Activated naive CD4-positive, alpha-beta T cell treated with anti-CD3 and anti-CD28 coated beads, Interleukin-2, amount 50 U/mL, for 16 hours (primary cell): Measurements from ENCODE around the gene GFY.
"Not testable (repeated sequence)": the region's sequence is repeated elsewhere in the genome, so short reads cannot be mapped to it uniquely, and the experiment has no call there.

Source experiments
- DNase-seq: peaks from one replicate; pipeline ENCODE4 v3.0.0-alpha.2; 2020

The GFY gene

DNA sequence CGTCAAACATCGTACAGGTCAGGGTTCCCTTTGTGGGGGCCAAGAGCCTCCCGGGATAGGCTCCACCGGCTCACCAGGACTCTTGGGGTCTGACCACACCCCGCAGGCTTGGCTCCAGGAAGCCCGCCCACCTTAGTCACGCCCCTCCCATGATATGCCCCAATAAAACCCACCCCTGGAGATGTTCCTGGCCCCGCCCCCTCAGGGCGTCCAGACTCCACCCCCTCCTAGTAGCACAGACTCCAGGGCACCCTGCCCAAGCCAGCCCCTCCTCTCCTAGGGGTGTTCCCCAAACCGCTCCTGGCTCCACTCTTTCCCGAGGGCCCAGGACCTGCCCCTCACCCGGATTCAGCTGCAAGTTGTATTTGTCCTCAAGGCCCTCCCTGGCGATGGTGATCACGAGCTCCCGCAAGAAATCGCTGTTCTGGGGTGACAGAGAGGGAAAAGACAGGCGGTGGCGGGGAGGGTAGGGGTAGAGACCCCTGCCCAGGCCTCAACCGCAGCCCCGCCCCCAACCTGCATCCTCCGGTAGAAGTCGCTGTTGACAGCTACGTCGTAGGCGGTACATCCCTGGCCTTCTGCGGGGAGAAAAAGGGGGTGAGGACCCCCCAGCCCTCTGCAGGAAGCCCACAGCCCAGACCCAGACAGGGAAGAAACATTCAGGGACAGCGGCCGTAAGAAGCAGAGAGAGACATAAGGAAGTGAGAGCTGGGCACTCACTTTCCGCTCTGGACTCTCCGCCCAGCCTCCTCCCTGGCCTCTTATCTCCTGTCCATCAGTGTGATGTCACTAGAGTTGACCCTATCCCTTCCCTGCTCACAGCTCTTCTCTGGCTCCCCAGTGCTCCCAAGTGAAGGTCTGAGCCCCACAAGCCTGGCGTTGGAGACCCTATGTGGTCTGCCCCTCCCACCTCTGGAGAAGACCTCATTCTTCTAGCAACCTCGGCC is 22.6 kb downstream of the GFY start:
- no peak for DNase-seq

GRCh38 chr19:49448432-49448786 is 23.2 kb downstream of the GFY start:
- DNase-seq = no peak

DNA sequence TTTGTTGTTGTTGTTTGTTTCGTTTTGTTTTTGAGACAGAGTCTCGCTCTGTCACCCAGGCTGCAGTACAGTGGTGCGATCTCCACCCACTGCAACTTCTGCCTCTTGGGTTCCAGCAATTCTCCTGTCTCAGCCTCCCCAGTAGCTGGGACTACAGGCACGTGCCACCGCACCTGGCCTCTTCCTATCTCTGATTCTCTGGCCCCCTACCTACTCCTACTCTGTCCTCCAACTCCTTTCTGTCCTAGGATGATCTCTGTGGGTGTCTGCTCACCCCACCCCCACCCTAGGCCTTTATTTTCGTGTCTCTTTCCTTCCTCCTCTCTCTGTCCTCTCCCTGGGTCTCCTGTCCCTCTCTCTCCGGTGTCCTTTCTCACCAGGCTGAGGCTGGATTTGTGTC is 25.2 kb downstream of the GFY start:
- DNase-seq = no peak

DNA sequence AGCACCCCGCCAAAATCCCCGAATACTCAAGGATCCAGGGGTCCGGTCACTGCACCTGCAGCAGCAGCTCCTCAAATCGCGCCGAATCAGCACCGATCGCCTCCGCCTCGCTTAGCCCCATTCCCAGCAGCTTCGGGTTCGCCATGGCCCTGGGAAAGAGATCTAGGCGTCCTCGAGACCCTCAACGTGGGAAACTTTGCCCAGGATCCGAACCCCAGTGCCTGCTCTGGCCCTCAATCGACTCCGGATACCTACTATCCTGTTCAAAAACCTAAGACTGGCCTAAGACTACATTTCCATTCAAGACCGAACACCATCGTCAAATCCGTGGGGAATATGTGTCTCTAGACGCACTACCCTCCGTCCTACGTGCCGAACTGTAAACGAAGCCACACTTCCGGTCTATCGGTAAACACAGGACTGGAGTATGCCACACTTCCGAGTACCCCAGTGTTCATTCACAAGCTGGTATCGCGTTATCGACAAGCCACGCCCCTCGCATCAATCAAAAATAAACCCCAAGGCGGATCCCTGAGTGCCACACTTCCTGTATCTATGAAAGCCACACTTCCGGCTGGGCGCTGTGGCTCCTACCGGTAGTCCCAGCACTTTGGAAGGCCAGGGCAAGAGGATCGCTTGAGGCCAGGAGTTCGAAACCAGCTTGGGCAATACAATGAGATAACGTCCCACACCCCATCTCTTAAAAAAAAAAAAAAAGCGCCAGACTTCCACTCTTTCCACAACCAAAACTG is 26.4 kb downstream of the GFY start, which contains the start of gene PIH1D1:
Gene PIH1D1, minus strand, starts transcription at position 385 of the 752 bp plus-strand sequence. Its CDS starts 240 bp downstream, at position 145.
- peak; percentile 93 for DNase-seq

DNA sequence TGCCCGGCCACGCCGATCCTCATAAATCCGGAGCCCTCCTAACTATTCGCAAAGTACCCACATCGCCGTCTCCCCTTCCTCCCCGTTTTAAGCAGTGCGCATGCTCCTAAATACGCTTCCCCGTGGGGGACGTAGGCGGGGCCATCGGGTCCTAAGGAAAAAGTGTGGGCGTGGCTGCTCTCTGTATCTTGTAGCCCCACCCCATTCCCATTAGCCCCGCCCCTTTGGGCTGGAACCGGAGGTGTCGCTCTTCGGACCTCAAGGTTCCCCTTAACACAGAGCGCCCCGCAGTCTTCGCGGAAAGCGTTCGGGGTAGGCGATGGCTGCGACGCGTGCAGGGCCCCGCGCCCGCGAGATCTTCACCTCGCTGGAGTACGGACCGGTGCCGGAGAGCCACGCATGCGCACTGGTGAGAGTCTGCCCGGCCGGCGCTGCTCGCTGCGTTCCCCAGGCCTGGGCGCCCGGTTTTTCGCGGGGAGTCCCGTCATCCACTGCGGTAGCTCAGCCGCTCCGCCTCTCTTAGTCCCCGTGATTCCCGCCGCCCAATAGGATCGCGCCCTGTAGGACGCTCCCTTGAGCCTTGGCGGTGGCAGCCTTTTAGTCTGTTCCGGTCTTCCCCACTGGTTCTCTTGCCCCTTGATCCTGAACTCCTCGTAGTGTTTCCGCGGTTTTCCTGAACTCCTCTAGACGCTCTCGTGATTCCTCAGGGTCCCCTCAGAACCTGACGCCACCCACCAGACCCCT is 28.0 kb downstream of the GFY start, which contains the start of gene ALDH16A1:
Gene ALDH16A1, plus strand, starts transcription at position 213 of the 744 bp plus-strand sequence. Its CDS starts 107 bp downstream, at position 320.
- peak; percentile 97 for DNase-seq

GRCh38 chr19:49453757-49454240 is 28.6 kb downstream of the GFY start:
- no peak for DNase-seq

- DNase-seq = no peak
Observed at GRCh38 chr19:49455773-49456172, 30.6 kb downstream of the GFY start.

- no peak for DNase-seq
Observed at GRCh38 chr19:49456326-49456725, 31.1 kb downstream of the GFY start.

DNA sequence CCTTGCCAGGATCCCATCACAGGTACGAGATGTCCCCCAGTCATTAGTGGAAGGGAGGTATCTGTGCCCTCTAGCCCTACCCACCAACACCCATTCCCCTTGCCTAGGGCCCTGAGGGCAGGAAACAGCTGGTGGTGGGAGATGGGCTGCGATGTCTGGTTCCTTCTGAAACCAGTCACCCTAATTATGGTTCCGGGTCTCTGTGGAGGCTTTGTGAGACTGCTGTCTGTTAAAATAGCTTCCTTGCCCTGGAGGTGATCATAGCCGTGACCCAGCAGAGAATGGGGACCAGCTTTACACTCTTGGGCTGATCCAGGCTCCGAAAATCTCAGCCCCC is 33.3 kb downstream of the GFY start:
- DNase-seq = no peak

DNA sequence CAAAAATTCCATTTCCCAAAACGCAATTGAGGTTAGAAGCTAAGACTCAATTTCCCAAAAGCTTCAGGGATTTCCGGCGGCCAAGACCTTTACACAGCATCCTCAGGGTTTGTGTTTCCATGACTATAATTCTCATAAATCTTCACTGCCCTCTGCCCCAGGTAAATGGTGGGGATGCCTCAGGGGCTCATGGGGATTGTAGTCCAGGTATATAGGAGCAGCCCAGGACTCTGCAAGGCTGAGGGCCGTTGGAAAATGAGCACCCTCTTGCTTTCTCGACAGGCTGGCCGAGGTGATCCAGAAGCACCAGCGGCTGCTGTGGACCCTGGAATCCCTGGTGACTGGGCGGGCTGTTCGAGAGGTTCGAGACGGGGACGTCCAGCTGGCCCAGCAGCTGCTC is 34.2 kb downstream of the GFY start:
- DNase-seq = no peak

GRCh38 chr19:49461130-49461529 is 35.9 kb downstream of the GFY start:
- not testable (repeated sequence) for DNase-seq

DNA sequence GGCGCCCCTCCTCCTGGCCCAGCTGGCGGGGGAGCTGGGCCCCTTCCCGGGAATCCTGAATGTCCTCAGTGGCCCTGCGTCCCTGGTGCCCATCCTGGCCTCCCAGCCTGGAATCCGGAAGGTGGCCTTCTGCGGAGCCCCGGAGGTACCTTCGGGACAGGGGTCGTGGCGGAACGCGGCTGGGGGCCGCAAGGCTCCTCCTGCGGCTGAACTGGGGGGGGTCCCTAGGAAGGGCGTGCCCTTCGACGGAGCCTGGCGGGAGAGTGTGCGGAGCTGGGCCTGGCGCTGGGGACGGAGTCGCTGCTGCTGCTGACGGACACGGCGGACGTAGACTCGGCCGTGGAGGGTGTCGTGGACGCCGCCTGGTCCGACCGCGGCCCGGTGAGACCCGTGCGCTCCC is 36.5 kb downstream of the GFY start:
- DNase-seq = no peak

- no peak for DNase-seq
Observed at GRCh38 chr19:49462492-49462891, 37.3 kb downstream of the GFY start.

GRCh38 chr19:49463960-49464740 is 39.0 kb downstream of the GFY start:
- DNase-seq = no peak

DNA sequence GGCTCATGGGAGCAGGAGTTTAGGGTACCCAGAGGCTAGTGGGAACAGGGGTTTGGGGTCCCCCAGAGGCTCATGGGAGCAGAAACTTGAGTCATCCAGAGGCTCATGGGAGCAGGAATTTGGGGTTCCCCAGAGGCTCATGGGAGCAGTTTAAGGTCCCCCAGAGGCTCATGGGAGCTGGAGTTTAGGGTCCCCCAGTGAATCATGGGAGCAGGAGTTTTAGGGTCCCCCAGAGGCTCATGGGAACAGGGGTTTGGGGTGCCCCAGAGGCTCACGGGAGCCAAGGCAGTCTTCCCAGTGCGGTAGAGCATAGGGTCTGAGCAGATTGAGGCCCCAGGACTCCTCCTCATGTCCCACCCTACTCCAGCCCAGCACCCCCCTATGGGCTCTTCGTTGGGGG is 40.2 kb downstream of the GFY start:
- no peak for DNase-seq

DNA sequence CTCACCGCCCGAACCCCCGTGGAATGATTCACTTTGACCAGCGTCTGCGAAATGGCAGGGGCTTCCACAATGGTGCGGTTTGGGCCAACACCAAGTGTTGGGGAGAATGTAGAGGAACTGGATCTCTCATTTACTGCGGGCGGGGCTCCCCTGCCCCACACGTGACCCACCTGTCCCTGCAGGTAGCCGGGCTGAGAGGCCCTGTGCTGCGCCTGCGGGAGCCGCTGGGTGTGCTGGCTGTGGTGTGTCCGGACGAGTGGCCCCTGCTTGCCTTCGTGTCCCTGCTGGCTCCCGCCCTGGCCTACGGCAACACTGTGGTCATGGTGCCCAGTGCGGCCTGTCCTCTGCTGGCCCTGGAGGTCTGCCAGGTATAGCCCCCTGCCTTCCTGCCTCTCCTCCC is 43.0 kb downstream of the GFY start:
- no peak for DNase-seq

DNA sequence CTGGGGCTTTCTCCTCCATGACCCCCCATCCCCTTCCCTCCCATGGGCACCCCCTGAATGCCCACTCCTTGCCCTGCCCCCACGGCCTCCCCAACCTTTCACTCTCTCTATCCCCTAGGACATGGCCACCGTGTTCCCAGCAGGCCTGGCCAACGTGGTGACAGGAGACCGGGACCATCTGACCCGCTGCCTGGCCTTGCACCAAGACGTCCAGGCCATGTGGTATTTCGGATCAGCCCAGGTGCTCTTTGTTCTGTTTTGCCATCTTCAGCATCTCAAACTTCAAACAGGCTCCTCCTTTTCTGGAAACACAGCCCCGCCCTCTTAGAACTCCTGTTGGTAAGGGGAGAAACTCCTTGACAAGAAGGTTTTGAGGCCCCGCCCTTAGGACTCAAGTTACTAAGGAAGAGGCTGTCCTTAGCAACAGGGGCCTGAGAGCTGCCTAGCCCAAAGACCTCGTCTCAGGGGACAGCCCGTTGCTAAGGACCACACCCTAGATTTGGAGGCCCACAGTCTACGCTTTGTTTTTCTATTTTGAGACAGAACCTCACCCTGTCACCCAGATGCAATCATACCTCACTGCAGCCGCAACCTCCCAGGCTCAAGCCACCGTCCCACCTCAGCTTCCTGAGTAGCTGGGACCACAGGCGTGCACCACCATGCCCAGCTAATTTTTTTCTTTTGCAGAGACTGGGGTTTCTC is 43.7 kb downstream of the GFY start:
- DNase-seq = peak; percentile 51

- peak; percentile 53 for DNase-seq
Observed at GRCh38 chr19:49469828-49470614, 44.8 kb downstream of the GFY start.

DNA sequence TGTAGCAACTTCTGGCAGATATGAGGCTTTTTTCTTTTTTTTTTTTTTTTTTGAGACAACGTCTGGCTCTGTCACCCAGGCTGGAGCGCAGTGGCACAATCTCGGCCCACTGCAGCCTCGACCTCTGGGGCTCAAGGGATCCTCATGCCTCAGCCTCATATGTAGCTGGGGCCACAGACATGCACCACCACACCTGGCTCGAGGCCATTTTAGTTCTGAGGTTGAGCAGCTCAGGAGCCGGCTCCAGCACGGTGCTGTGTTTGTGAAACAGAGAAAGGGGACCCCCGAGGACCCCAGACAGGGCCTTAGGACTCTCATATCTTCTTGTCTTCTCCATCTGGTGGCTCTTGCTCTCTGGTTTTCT is 45.4 kb downstream of the GFY start:
- no peak for DNase-seq

DNA sequence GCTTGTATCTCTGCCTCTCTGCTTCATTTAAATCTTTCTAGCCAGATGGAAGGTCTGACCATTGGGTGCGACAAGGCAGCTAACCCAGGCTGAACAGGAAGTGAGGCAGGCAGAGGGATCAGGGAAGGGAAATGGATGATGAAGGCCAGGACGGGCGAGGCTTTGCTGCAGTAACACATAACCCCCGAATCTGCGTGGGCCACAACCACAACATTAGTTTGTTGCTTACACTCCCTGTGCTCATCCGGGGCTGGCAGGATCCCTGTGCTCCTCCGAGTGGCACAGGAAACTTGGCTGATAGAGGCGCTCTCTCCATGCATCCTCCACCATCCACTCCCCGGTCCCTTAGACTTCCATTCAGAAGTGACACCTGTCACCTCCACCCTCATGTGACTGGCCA is 47.7 kb downstream of the GFY start:
- no peak for DNase-seq

DNA sequence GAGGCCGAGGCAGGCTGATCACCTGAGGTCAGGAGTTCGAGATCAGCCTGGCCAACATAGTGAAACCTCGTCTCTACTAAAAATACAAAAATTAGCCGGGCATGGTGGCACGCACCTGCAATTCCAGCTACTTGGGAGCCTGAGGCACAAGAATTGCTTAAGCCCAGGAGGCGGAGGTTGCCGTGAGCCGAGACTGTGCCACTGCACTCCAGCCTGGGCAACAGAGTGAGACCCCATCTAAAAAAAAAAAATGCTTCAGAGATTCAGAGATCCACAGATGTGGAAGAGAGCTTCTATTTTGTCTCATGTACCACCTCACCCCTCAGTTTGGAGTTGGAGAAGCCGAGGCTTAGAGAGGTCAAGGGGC is 48.3 kb downstream of the GFY start:
- not testable (repeated sequence) for DNase-seq
